Panc1 (cell line): Measurements from ENCODE around the gene S100A6. TPM values are rescaled to one million over a fixed set of nuclear protein-coding genes. Genes with fewer than 3 reads are reported as not detected.

Experiments
- ATAC-seq: fragments of 200-7000 bp; cut with Tn5 transposase; 2 replicates; pipeline ENCODE4 v1.9.1; 2020; ENCODE audit warnings: mild to moderate bottlenecking, moderate library complexity
- BruUV-seq: library from RNA; stranded (reverse); fragments of 400-500 nt; replicated peaks from 2 replicates; lab custom pipeline; 2021; lab: Mats Ljungman, UMichigan
- CTCF ChIA-PET: fragments of 300-600 bp; sonication (Branson Sonifier 250); formaldehyde crosslinking; loops from one replicate; lab custom pipeline; 2022; ENCODE audit warnings: antibody characterized with exemption; lab: Charles Lee
- POLR2A ChIA-PET: fragments of 300-600 bp; sonication (Branson Sonifier 250); formaldehyde crosslinking; loops from one replicate; lab custom pipeline; 2022; ENCODE audit warnings: antibody characterized with exemption; lab: Charles Lee
- DNase-seq: peaks from one replicate; pipeline ENCODE4 v3.0.0-alpha.2; 2010; ENCODE audit warnings: low read depth, low spot score
- H3K27ac ChIP-seq: 2 replicates; pipeline ENCODE4 v1.5.1; 2011; ENCODE audit warnings: mild to moderate bottlenecking, low read length, inconsistent platforms
- H3K27me3 ChIP-seq: fragments of 200-500 bp; sonication (Bioruptor generic); 2 replicates; pipeline ENCODE4 v1.6.0; 2014; ENCODE audit warnings: low read length, inconsistent platforms; ENCODE audit not compliant: control insufficient read depth, insufficient read depth
- H3K36me3 ChIP-seq: fragments of 200-500 bp; sonication (Bioruptor generic); 2 replicates; pipeline ENCODE4 v1.5.1; 2014; ENCODE audit warnings: inconsistent platforms, mild to moderate bottlenecking, low read length, moderate library complexity; ENCODE audit not compliant: control insufficient read depth, insufficient read depth
- H3K4me1 ChIP-seq: 2 replicates; pipeline ENCODE4 v1.5.1; 2011; ENCODE audit warnings: inconsistent platforms, mild to moderate bottlenecking, low read length, moderate library complexity; ENCODE audit not compliant: control insufficient read depth, insufficient read depth
- H3K4me3 ChIP-seq, 2 experiments: 2 replicates each; pipeline ENCODE4 v1.5.1; 2011 to 2012; ENCODE audit warnings: low read depth in 2 of 2, low read length in 2 of 2, mild to moderate bottlenecking in 2 of 2, inconsistent platforms in 1 of 2, moderate library complexity in 1 of 2
- H3K9me3 ChIP-seq: fragments of 200-500 bp; sonication (Bioruptor generic); 2 replicates; pipeline ENCODE4 v1.5.1; 2014; ENCODE audit warnings: low read depth, mild to moderate bottlenecking, inconsistent platforms, low read length, moderate library complexity; ENCODE audit not compliant: control insufficient read depth, insufficient read depth
- CTCF ChIP-seq: fragments of 450-650 bp; IDR thresholded peaks from 2 replicates; pipeline ENCODE4 v1.5.1; 2017; ENCODE audit warnings: mild to moderate bottlenecking
- POLR2AphosphoS5 ChIP-seq: IDR thresholded peaks from 2 replicates; pipeline ENCODE4 v1.6.1; 2012; ENCODE audit warnings: mild to moderate bottlenecking, low read depth, low read length, moderate library complexity
- REST ChIP-seq, 2 experiments: IDR thresholded peaks; 2 replicates each; pipeline ENCODE4 v1.6.1; 2011 to 2012; ENCODE audit warnings: low read depth in 2 of 2, control low read depth in 1 of 2, low read length in 1 of 2, mild to moderate bottlenecking in 1 of 2, moderate library complexity in 1 of 2; ENCODE audit not compliant: insufficient read depth in 1 of 2
- SIN3A ChIP-seq: IDR thresholded peaks from 2 replicates; pipeline ENCODE4 v1.6.1; 2012; ENCODE audit warnings: low read depth, mild to moderate bottlenecking, low read length, moderate library complexity, borderline replicate concordance; ENCODE audit not compliant: insufficient read depth
- TCF7L2 ChIP-seq: IDR thresholded peaks from 2 replicates; pipeline ENCODE4 v1.6.1; 2011; ENCODE audit warnings: mild to moderate bottlenecking, low read depth, low read length, inconsistent platforms
- in situ Hi-C: cut with HindIII; loops from 2 replicates; pipeline ENCODE4 v1.10.0; 2016; ENCODE audit warnings: low sequenced_read_pairs, low pct_unique_long_range_greater_than_20kb
- intact Hi-C: fragments of 100-400 bp; cut with micrococcal nuclease; formaldehyde crosslinking; loops from one replicate; pipeline ENCODE4 v1.10.0; 2022; ENCODE audit not compliant: unreplicated experiment
- total RNA-seq: library from RNA; stranded (reverse); gene quantifications from one replicate; pipeline ENCODE4 v1.2.1, GENCODE V29; 2021; ENCODE audit not compliant: unreplicated experiment

The S100A6 gene
- total RNA-seq, 1 experiment from 2014 or later: 1,986 TPM

GRCh38 chr1:153527683-153528040 is 8.1 kb downstream of the S100A6 start:
- Histone ChIP-seq H3K36me3 (no peaks in the 10 kb centered on the region), H3K27ac (peak overlapping the region; percentile 18), H3K9me3 (no peaks in the 10 kb centered on the region), H3K4me1 (peaks cover 11% of the 10 kb centered on the region), H3K27me3 (no peaks in the 10 kb centered on the region), H3K4me3 (no peak overlapping the region)
- DNase-seq (no peak), ATAC-seq (no peak)
- in situ Hi-C loops: no loop called here
- ChIA-PET POLR2A (no interaction called here), CTCF (no interaction called here)
- no TSS peak for BruUV-seq
- TF ChIP-seq POLR2AphosphoS5 (no peak), SIN3A (no peak), CTCF (no peak), TCF7L2 (no peak), REST (IDR thresholded peaks at IDR 0.05; ENCODE audit: insufficient read depth in 1 of 2, low read depth in 2 of 2, low read length in 1 of 2) (no peak)
- intact Hi-C loops: no loop called here

GRCh38 chr1:153527023-153527682 is 8.6 kb downstream of the S100A6 start:
- H3K4me1 ChIP-seq: peaks cover 6% of the 10 kb centered on the region
- H3K27me3 ChIP-seq: no peaks in the 10 kb centered on the region
- CTCF ChIA-PET: no interaction called here
- DNase-seq: no peak
- BruUV-seq: no TSS peak
- TF ChIP-seq REST (IDR thresholded peaks at IDR 0.05; ENCODE audit: insufficient read depth in 1 of 2, low read depth in 2 of 2, low read length in 1 of 2): no peak
- no peak for TF ChIP-seq POLR2AphosphoS5
- no peak for TF ChIP-seq CTCF
- no peak for TF ChIP-seq SIN3A
- no peak for TF ChIP-seq TCF7L2
- in situ Hi-C loops (no loop called here), intact Hi-C loops (no loop called here)
- H3K36me3 ChIP-seq: no peaks in the 10 kb centered on the region
- POLR2A ChIA-PET: no interaction called here
- no peak overlapping the region for H3K4me3 ChIP-seq
- peak overlapping the region; percentile 9 for H3K27ac ChIP-seq
- no peaks in the 10 kb centered on the region for H3K9me3 ChIP-seq
- 0 out of 2 replicates have a peak, but pooled peaks have one; percentile 31 for ATAC-seq
